A549 (cell line): ENCODE data around the gene ADO. TPM values are rescaled to one million over a fixed set of nuclear protein-coding genes. Genes with fewer than 3 reads are reported as not detected.

ENCODE experiments used
- ATAC-seq, 2 experiments: fragments of 200-7000 bp in 1 of 2; fragments of >200 bp in 1 of 2; cut with Nextera tagmentation in 1 of 2; cut with Tn5 transposase in 1 of 2; 3 replicates each; pipeline versions ENCODE4 v1.8.0 to v1.9.1; 2018 to 2020; ENCODE audit warnings: mild to moderate bottlenecking in 1 of 2, moderate library complexity in 1 of 2
- CTCF ChIA-PET: fragments of 300-600 bp; sonication (Branson Sonifier 250); formaldehyde crosslinking; extraction: SDS; loops from one replicate; lab custom pipeline; 2021; ENCODE audit warnings: antibody characterized with exemption, inconsistent platforms; lab: Yijun Ruan, JAX
- POLR2A ChIA-PET: fragments of 350-600 bp; formaldehyde crosslinking; extraction: SDS; loops from one replicate; lab custom pipeline; 2021; ENCODE audit warnings: antibody characterized with exemption, inconsistent platforms; lab: Yijun Ruan, JAX
- DNase-seq, 2 experiments: peaks; one replicate each; pipeline versions ENCODE4 v3.0.0 to v3.0.0-alpha.2; 2011 to 2016; ENCODE audit warnings: low read depth in 1 of 2, low spot score in 1 of 2
- FAIRE-seq: peaks from 2 replicates; lab custom pipeline; 2011; peaks lifted over from hg19 to GRCh38; lab: Jason Lieb, UNC
- H3K27ac ChIP-seq, 2 experiments: fragments of >200 bp; sonication (Bioruptor Twin); formaldehyde crosslinking; 3 replicates each; pipeline ENCODE4 v1.5.1; 2016 to 2017
- H3K4me1 ChIP-seq: fragments of >200 bp; sonication (Bioruptor Twin); formaldehyde crosslinking; 3 replicates; pipeline ENCODE4 v1.6.1; 2016
- H3K4me2 ChIP-seq: fragments of >200 bp; sonication (Bioruptor Twin); formaldehyde crosslinking; 3 replicates; pipeline ENCODE4 v1.6.1; 2016
- H3K4me3 ChIP-seq: fragments of >200 bp; sonication (Bioruptor Twin); formaldehyde crosslinking; 3 replicates; pipeline ENCODE4 v1.5.1; 2016
- H3K9me3 ChIP-seq: fragments of >200 bp; sonication (Bioruptor Twin); formaldehyde crosslinking; 3 replicates; pipeline ENCODE4 v1.6.1; 2016
- ATOH8 ChIP-seq: fragments of 250-450 bp; sonication (Bioruptor Pico); IDR thresholded peaks from 2 replicates; pipeline ENCODE4 v1.5.0; 2020; ENCODE audit warnings: low read depth, mild to moderate bottlenecking, moderate library complexity
- CHD4 ChIP-seq: fragments of 200-600 bp; sonication (generic); IDR thresholded peaks from 2 replicates; pipeline ENCODE4 v1.6.1; 2016; ENCODE audit warnings: antibody characterized with exemption, mild to moderate bottlenecking, borderline replicate concordance
- EHMT2 ChIP-seq: fragments of 200-600 bp; sonication (generic); IDR thresholded peaks from 2 replicates; pipeline ENCODE4 v1.6.1; 2016; ENCODE audit warnings: antibody characterized with exemption, low read depth, mild to moderate bottlenecking, moderate library complexity
- FOSB ChIP-seq: fragments of 250-450 bp; sonication (Bioruptor Pico); IDR thresholded peaks from 2 replicates; pipeline ENCODE4 v1.5.0; 2020; ENCODE audit warnings: mild to moderate bottlenecking, moderate library complexity
- HMGXB4 ChIP-seq: fragments of 250-450 bp; sonication (Bioruptor Pico); IDR thresholded peaks from 2 replicates; pipeline ENCODE4 v1.5.0; 2021; ENCODE audit warnings: mild to moderate bottlenecking, moderate library complexity, borderline replicate concordance
- KDM5A ChIP-seq: fragments of 200-600 bp; sonication (generic); IDR thresholded peaks from 2 replicates; pipeline ENCODE4 v1.6.1; 2016; ENCODE audit warnings: antibody characterized with exemption, mild to moderate bottlenecking
- MAX ChIP-seq: IDR thresholded peaks from 2 replicates; pipeline ENCODE4 v1.6.1; 2012
- MAZ ChIP-seq: fragments of 150-350 bp; IDR thresholded peaks from 2 replicates; pipeline ENCODE4 v1.6.1; 2014; ENCODE audit warnings: antibody characterized with exemption, low read depth, low read length, borderline replicate concordance
- NFE2L2 ChIP-seq: fragments of 150-350 bp; conservative IDR thresholded peaks from 2 replicates; pipeline ENCODE4 v1.6.1; 2014; ENCODE audit warnings: low read length
- NR3C1 ChIP-seq: fragments of >200 bp; sonication (Bioruptor Twin); formaldehyde crosslinking; IDR thresholded peaks from 3 replicates; pipeline ENCODE4 v1.6.1; 2017
- REST ChIP-seq: fragments of 200-600 bp; sonication (generic); IDR thresholded peaks from 2 replicates; pipeline ENCODE4 v1.6.1; 2016; ENCODE audit warnings: antibody characterized with exemption, mild to moderate bottlenecking, moderate library complexity
- RFX5 ChIP-seq: fragments of 450-650 bp; IDR thresholded peaks from 2 replicates; pipeline ENCODE4 v1.7.1; 2014; ENCODE audit warnings: antibody characterized with exemption, mild to moderate bottlenecking, moderate library complexity
- TFCP2L1 ChIP-seq: fragments of 250-450 bp; sonication (Bioruptor Pico); IDR thresholded peaks from 2 replicates; pipeline ENCODE4 v1.5.0; 2021; ENCODE audit warnings: mild to moderate bottlenecking
- ZC3H11A ChIP-seq: fragments of 450-650 bp; IDR thresholded peaks from 2 replicates; pipeline ENCODE4 v1.6.1; 2014; ENCODE audit warnings: antibody characterized with exemption, mild to moderate bottlenecking
- ZFP36 ChIP-seq: fragments of 450-650 bp; IDR thresholded peaks from 2 replicates; pipeline ENCODE4 v1.6.1; 2014; ENCODE audit warnings: borderline replicate concordance; ENCODE audit not compliant: partially characterized antibody
- whole genome bisulfite sequencing: methylation state at CpG from one replicate; pipeline ENCODE4 v1.1.6; 2017; ENCODE audit errors: missing lambda C conversion rate; 5-methylcytosine and 5-hydroxymethylcytosine counted together
- polyA plus RNA-seq, 4 experiments: library from polyadenylated mRNA; depleted of rRNA in 3 of 4; stranded (reverse); fragments of >200 nt; fragmentation: RNase III in 1 of 4; extraction: RNeasy Plus Mini Kit Qiagen cat#74134 plus additional on column Dnase treatment in 1 of 4; gene quantifications; 2 replicates in 3 of 4; 3 replicates in 1 of 4; pipeline ENCODE4 v1.2.3, GENCODE V29; 2011 to 2017

Gene ADO
- polyA plus RNA-seq, 2 of the 4 experiments (the other 2 are of a cell fraction), result 18.8 to 23.2 TPM

- H3K4me3 ChIP-seq, result no peak overlapping the region
- 22% methylated on average over 3 of the region's 3 CpGs for WGBS
- no peaks in the 10 kb centered on the region for H3K4me1 ChIP-seq
- ATAC-seq (no peak), FAIRE-seq (no peak), DNase-seq (no peak)
- H3K27ac ChIP-seq, result no peak overlapping the region
- ChIA-PET CTCF (interaction anchor here (0.6 to 0.7 kb wide), 2 partner anchors 14 to 28 kb away, joined by 3 to 4 read pairs; no protein-coding TSS in a partner anchor), POLR2A (no interaction called here)
- no peak overlapping the region for H3K4me2 ChIP-seq
- TF ChIP-seq CHD4 (no peak), ATOH8 (CRISPR knock-in tag) (no peak), REST (no peak)
- no peaks in the 10 kb centered on the region for H3K9me3 ChIP-seq
These were observed 7.6 kb upstream of the ADO start for GRCh38 chr10:62796896-62797295.

- H3K4me2 ChIP-seq, result no peak overlapping the region
- no peak overlapping the region for H3K27ac ChIP-seq
- peaks cover 9% of the 10 kb centered on the region for H3K4me1 ChIP-seq
- CTCF ChIA-PET, result interaction anchor here (1.2 to 2.0 kb wide), 3 partner anchors 19 to 208 kb away, joined by 3 to 6 read pairs (median 4); no protein-coding TSS in a partner anchor
- POLR2A ChIA-PET, result no interaction called here
- no peak for TF ChIP-seq NFE2L2
- TF ChIP-seq TFCP2L1 (CRISPR knock-in tag), result no peak
- no peak for TF ChIP-seq HMGXB4 (CRISPR knock-in tag)
- TF ChIP-seq FOSB (CRISPR knock-in tag), result no peak
- no peak for TF ChIP-seq ZC3H11A
- no peak for TF ChIP-seq NR3C1
- TF ChIP-seq MAX, result no peak
- TF ChIP-seq MAZ, result no peak
- TF ChIP-seq KDM5A, result no peak
- no peak for TF ChIP-seq RFX5
- WGBS, result 74% methylated on average over 3 of the region's 3 CpGs
- H3K4me3 ChIP-seq, result no peak overlapping the region
- no peaks in the 10 kb centered on the region for H3K9me3 ChIP-seq
- FAIRE-seq (no peak), ATAC-seq (no peak), DNase-seq (no peak)
These were observed 2.6 kb upstream of the ADO start for GRCh38 chr10:62801871-62802270.

- ATAC-seq (peak; percentile 20 to 30; a peak in 4 of 6 replicates), DNase-seq (no peak), FAIRE-seq (no peak)
- Histone ChIP-seq H3K4me1 (peaks cover 25% of the 10 kb centered on the region), H3K4me3 (peak overlapping the region; percentile 94), H3K9me3 (no peaks in the 10 kb centered on the region), H3K4me2 (peak overlapping the region; percentile 86), H3K27ac (peak overlapping the region; percentile 97 to 100)
- ChIA-PET POLR2A (interaction anchor here (0.7 to 1.9 kb wide), 3 partner anchors 13 to 193 kb away, joined by 3 to 14 read pairs (median 4); partner anchors contain the start of gene EGR2), CTCF (interaction anchor here (0.8 to 2.0 kb wide), 5 partner anchors 14 to 367 kb away, joined by 3 to 6 read pairs (median 4); no protein-coding TSS in a partner anchor)
- 32% methylated on average over 9 of the region's 11 CpGs for WGBS
- TF ChIP-seq ZFP36 (no peak), MAZ (no peak), ZC3H11A (no peak), EHMT2 (peak; percentile 82; the same call in 1 of the 2 replicates), CHD4 (no peak)
These were observed 680 bp upstream of the ADO start for GRCh38 chr10:62803724-62804355.
